Thoracic aorta (tissue), 2 donors: ENCODE data around the gene OR4E2. TPM values are rescaled to one million over a fixed set of nuclear protein-coding genes. Genes with fewer than 3 reads are reported as not detected.

Source experiments
- ATAC-seq: fragments of 150-250 bp; one replicate; pipeline ENCODE4 v1.8.0; 2017; ENCODE audit warnings: low read depth; ENCODE audit not compliant: insufficient number of reproducible peaks, low FRiP score
- DNase-seq: peaks from one replicate; pipeline ENCODE4 v3.0.0-alpha.2; 2020; ENCODE audit warnings: low spot score
- H3K27ac ChIP-seq, 2 donors: fragments of 200-600 bp; sonication (generic); 1 replicate in 1 of 2; 2 replicates in 1 of 2; pipeline ENCODE4 v1.5.1; 2016; ENCODE audit warnings: mild to moderate bottlenecking in 2 of 2, moderate library complexity in 2 of 2
- H3K27me3 ChIP-seq: fragments of 200-600 bp; sonication (generic); replicated peaks from 2 replicates; pipeline ENCODE4 v1.6.0; 2016; ENCODE audit warnings: mild to moderate bottlenecking; ENCODE audit not compliant: insufficient read depth
- H3K36me3 ChIP-seq: fragments of 200-600 bp; sonication (generic); one replicate; pipeline ENCODE4 v1.5.1; 2016
- H3K4me1 ChIP-seq, 2 donors: fragments of 200-600 bp; sonication (generic); 1 replicate in 1 of 2; 2 replicates in 1 of 2; pipeline versions ENCODE4 v1.5.1 to v1.6.0; 2016; ENCODE audit warnings: low read depth in 2 of 2, mild to moderate bottlenecking in 1 of 2; ENCODE audit not compliant: control insufficient read depth in 1 of 2
- H3K4me3 ChIP-seq: fragments of 200-600 bp; sonication (generic); 2 replicates; pipeline ENCODE4 v1.5.1; 2016; ENCODE audit warnings: mild to moderate bottlenecking
- H3K9me3 ChIP-seq: fragments of 200-600 bp; sonication (generic); 2 replicates; pipeline ENCODE4 v1.5.1; 2016
- total RNA-seq, 2 donors: library from RNA; depleted of rRNA; stranded (reverse); fragments of >200 nt; gene quantifications; one replicate each; pipeline versions ENCODE4 v1.1.0 to v1.2.3, GENCODE V29; 2016
- TF ChIP-seq, protein P1 (sequence below): fragments of 200-600 bp; sonication (generic); IDR thresholded peaks from one replicate; pipeline ENCODE4 v1.5.1; 2019; ENCODE audit warnings: antibody characterized with exemption

The OR4E2 gene
- total RNA-seq, 2 donors from 2014 or later, result not detected

DNA sequence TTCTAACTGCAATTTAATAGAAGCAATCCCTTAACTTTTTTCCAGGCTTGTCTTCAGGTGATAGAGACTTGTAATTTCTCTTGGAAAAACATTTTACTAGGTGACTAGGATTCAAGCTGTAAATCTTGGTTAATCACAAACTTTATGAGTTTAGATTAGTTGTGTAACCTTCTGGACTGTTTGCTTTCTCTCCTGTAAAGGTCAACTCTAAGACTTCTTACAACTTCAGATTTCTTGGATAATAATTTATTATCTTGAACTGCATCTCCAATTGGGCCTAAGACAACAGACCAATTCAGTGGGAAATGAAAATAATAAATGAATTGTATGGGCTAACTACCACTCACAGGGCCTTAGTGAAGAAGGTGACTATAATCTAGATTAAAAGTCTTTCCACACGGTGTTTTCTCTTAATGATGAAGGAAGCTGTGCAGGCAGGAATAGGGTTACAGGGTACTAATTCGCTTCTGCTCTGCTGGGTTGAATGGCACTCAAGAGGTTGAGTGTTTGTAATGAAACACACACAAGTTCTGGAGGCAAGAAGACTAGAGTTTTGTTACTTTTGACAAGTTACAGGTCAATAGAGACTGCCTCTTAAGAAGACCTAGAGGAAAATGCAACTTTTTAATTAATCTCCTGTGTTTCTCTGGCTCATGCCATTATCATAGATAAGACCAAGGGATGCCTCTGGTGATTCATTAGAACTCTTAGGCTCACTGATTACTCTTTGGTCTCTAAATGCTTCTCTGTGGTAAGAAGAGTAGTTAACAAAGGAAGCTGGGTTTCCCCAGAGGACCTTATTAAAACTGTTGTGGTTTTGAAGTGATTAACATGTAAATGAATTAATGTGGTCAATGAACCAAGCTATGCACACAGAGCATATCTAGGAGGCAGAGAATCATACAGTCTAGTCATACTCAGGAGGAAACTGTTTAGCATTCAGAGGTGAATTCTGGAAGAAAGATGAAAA is 50.0 kb downstream of the OR4E2 start:
- no peak for ATAC-seq
- Histone ChIP-seq H3K36me3 (no peaks in the 10 kb centered on the region), H3K4me1 (no peaks in the 10 kb centered on the region)

DNA sequence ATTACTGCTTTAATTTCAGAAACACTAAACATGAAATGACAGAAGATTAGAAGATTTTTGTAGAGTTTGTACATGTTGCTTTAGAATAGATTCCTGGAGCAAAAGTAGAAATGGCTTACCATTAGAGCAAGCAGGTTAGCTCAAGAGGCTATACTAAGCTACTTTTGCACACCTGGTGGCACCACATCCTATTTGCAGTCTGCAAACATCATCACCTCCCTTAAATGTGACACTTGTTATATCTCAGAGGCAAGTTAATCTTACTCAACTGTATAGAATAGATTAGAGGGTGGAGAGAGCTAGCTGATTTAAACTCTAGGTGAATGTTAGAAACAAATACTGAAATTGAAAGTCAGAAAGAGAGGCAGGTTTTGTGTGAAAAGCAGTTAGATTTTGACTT is 50.7 kb downstream of the OR4E2 start:
- ATAC-seq (no peak), DNase-seq (no peak)
- TF ChIP-seq, protein P1, sequence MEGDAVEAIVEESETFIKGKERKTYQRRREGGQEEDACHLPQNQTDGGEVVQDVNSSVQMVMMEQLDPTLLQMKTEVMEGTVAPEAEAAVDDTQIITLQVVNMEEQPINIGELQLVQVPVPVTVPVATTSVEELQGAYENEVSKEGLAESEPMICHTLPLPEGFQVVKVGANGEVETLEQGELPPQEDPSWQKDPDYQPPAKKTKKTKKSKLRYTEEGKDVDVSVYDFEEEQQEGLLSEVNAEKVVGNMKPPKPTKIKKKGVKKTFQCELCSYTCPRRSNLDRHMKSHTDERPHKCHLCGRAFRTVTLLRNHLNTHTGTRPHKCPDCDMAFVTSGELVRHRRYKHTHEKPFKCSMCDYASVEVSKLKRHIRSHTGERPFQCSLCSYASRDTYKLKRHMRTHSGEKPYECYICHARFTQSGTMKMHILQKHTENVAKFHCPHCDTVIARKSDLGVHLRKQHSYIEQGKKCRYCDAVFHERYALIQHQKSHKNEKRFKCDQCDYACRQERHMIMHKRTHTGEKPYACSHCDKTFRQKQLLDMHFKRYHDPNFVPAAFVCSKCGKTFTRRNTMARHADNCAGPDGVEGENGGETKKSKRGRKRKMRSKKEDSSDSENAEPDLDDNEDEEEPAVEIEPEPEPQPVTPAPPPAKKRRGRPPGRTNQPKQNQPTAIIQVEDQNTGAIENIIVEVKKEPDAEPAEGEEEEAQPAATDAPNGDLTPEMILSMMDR, result no peak
- Histone ChIP-seq H3K9me3 (no peaks in the 10 kb centered on the region), H3K4me3 (no peak overlapping the region), H3K27ac (no peak overlapping the region), H3K4me1 (no peaks in the 10 kb centered on the region), H3K36me3 (no peaks in the 10 kb centered on the region), H3K27me3 (no peaks in the 10 kb centered on the region)

More for the DNA sequence above, 50.0 kb downstream of the OR4E2 start:
- H3K9me3 ChIP-seq, result no peaks in the 10 kb centered on the region
- DNase-seq, result no peak
- no peak overlapping the region for H3K4me3 ChIP-seq
- TF ChIP-seq, protein P1, result no peak
- no peak overlapping the region for H3K27ac ChIP-seq
- no peaks in the 10 kb centered on the region for H3K27me3 ChIP-seq

DNA sequence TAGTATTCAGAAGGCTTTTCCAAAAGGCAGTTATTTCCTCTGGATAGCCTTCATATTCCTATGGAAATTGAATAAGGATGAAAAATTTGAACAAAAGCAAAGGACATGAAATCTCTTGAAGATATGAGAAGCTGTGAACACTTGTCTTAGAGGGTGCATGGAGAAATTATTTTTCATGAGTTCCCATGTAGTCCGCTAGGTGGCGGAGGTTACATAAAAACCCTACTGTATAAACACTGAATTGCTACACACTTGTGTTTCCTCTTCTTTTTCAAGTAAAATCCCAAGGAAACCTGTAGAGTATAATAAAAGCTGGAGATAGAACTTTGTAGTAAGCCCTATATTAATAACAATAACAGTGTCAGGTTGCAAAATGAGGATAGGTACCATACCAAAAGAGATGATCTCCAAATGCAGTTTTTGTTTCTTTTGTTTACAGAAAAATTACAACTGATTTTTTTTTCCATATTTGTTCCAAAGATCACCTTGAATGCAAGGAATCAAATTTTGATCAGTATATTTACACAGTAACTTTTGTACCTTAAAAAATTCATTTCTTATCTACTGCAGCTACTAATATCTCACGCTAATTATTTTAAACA is 57.8 kb downstream of the OR4E2 start:
- no peaks in the 10 kb centered on the region for H3K27me3 ChIP-seq
- TF ChIP-seq, protein P1, result peak; percentile 39
- no peaks in the 10 kb centered on the region for H3K4me1 ChIP-seq
- H3K27ac ChIP-seq, result no peak overlapping the region
- no peaks in the 10 kb centered on the region for H3K9me3 ChIP-seq
- H3K4me3 ChIP-seq, result no peak overlapping the region
- ATAC-seq (no peak), DNase-seq (no peak)
- H3K36me3 ChIP-seq, result no peaks in the 10 kb centered on the region

DNA sequence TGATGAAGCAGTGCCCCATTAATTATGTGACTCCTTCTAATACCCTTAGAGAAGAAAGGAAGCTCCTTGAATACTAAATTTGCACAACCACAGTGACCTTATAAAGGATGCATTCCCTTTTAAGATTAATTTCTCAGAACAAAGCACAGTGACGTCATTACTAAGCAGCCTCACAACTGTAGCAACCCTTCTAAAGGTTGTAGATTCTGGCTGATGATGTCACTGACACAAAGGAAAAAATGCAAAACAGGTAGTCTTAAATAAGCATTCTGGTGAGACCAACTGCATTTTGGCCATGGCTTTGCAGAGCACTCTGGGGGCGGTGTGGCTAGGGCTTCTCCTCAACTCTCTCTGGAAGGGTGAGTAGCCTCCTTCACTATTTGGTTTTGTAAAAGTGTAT is 58.4 kb downstream of the OR4E2 start:
- Histone ChIP-seq H3K4me1 (no peaks in the 10 kb centered on the region), H3K27ac (no peak overlapping the region), H3K9me3 (no peaks in the 10 kb centered on the region), H3K4me3 (no peak overlapping the region), H3K27me3 (no peaks in the 10 kb centered on the region), H3K36me3 (no peaks in the 10 kb centered on the region)
- DNase-seq (no peak), ATAC-seq (no peak)
- TF ChIP-seq, protein P1, result no peak

DNA sequence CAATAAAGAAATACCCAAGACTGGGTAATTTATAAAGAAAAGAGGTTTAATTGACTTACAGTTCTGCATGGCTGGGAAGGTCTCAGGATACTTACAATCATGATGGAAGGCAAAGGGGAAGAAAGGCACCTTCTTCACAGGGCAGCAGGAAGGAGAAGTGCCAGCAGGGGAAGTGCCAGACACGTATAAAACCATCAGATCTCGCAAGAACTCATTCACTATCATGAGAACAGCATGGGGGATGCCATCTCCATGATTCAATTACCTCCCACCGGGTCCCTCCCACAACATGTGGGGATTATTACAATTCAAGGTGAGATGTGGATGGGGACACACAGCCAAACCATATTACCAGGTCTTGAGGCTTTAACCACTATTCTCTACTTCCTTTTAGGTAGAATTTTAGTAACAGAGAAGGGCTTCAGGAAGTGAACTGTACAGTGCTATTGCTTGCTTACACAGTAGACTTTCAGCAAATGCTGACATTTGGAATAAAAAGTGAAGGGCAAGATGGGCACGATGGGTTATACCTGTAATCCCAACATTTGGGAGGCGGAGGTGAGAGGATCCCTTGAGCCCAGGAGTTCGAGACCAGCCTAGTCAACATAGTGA is 60.8 kb downstream of the OR4E2 start:
- H3K27me3 ChIP-seq, result no peaks in the 10 kb centered on the region
- H3K27ac ChIP-seq, result no peak overlapping the region
- H3K9me3 ChIP-seq, result no peaks in the 10 kb centered on the region
- H3K36me3 ChIP-seq, result no peaks in the 10 kb centered on the region
- ATAC-seq, result no peak
- H3K4me3 ChIP-seq, result no peak overlapping the region
- TF ChIP-seq, protein P1, result no peak
- DNase-seq, result no peak
- H3K4me1 ChIP-seq, result no peaks in the 10 kb centered on the region
